Neuronal stem cell (in vitro differentiated cells): ENCODE results near the gene ITGB5.

ENCODE experiments used
- DNase-seq: peaks from one replicate; pipeline ENCODE4 v3.0.0-alpha.2; 2013; ENCODE audit warnings: low spot score
- H2AFZ ChIP-seq: one replicate; pipeline ENCODE4 v1.6.1; 2013; ENCODE audit warnings: mild to moderate bottlenecking, low read length, inconsistent platforms
- H2AK5ac ChIP-seq: 2 replicates; pipeline ENCODE4 v1.6.1; 2013; ENCODE audit warnings: low read depth, mild to moderate bottlenecking, inconsistent platforms, low read length, moderate library complexity, mixed read lengths
- H2BK120ac ChIP-seq: 2 replicates; pipeline ENCODE4 v1.6.1; 2013; ENCODE audit warnings: low read depth, mild to moderate bottlenecking, inconsistent platforms, low read length, moderate library complexity, mixed read lengths
- H2BK12ac ChIP-seq: one replicate; pipeline ENCODE4 v1.6.1; 2013; ENCODE audit warnings: low read length, inconsistent platforms
- H2BK15ac ChIP-seq: 2 replicates; pipeline ENCODE4 v1.6.1; 2013; ENCODE audit warnings: mild to moderate bottlenecking, low read length, inconsistent platforms, mixed read lengths
- H2BK5ac ChIP-seq: one replicate; pipeline ENCODE4 v1.6.1; 2013; ENCODE audit warnings: inconsistent platforms, mild to moderate bottlenecking, low read length, moderate library complexity
- H3K14ac ChIP-seq: one replicate; pipeline ENCODE4 v1.6.1; 2013; ENCODE audit warnings: low read length, inconsistent platforms
- H3K18ac ChIP-seq: 2 replicates; pipeline ENCODE4 v1.6.1; 2013; ENCODE audit warnings: low read length, inconsistent platforms
- H3K23ac ChIP-seq: 2 replicates; pipeline ENCODE4 v1.6.1; 2013; ENCODE audit warnings: low read depth, mild to moderate bottlenecking, mixed read lengths, low read length, inconsistent platforms; ENCODE audit not compliant: poor library complexity
- H3K27ac ChIP-seq: replicated peaks from 3 replicates; pipeline ENCODE4 v1.5.1; 2013; ENCODE audit warnings: low read length, inconsistent platforms
- H3K27me3 ChIP-seq, 3 experiments: 2 replicates each; pipeline ENCODE4 v1.6.1; 2013; ENCODE audit warnings: low read length in 3 of 3, mild to moderate bottlenecking in 2 of 3, inconsistent platforms in 1 of 3, low read depth in 1 of 3, mixed read lengths in 1 of 3, moderate library complexity in 1 of 3; ENCODE audit not compliant: control insufficient read depth in 3 of 3, insufficient read depth in 3 of 3
- H3K36me3 ChIP-seq, 2 donors: replicated peaks in 1 of 2; 2 replicates each; pipeline ENCODE4 v1.6.1; 2013; ENCODE audit warnings: low read length in 2 of 2; ENCODE audit not compliant: control insufficient read depth in 2 of 2, insufficient read depth in 2 of 2
- H3K4ac ChIP-seq: 2 replicates; pipeline ENCODE4 v1.6.1; 2013; ENCODE audit warnings: inconsistent platforms, mild to moderate bottlenecking, low read length, moderate library complexity
- H3K4me1 ChIP-seq, 2 donors: 1 replicate in 1 of 2; 2 replicates in 1 of 2; pipeline ENCODE4 v1.6.1; 2013; ENCODE audit warnings: low read length in 2 of 2, low read depth in 1 of 2; ENCODE audit not compliant: control insufficient read depth in 2 of 2, insufficient read depth in 1 of 2
- H3K4me2 ChIP-seq: one replicate; pipeline ENCODE4 v1.6.1; 2013; ENCODE audit warnings: mild to moderate bottlenecking, low read length, inconsistent platforms; ENCODE audit not compliant: insufficient read depth, poor library complexity, severe bottlenecking
- H3K4me3 ChIP-seq, 2 donors: 2 replicates each; pipeline ENCODE4 v1.5.1; 2013; ENCODE audit warnings: low read length in 2 of 2, mild to moderate bottlenecking in 2 of 2, inconsistent platforms in 1 of 2, moderate library complexity in 1 of 2
- H3K79me1 ChIP-seq: one replicate; pipeline ENCODE4 v1.6.1; 2013; ENCODE audit warnings: low read depth, mild to moderate bottlenecking, inconsistent platforms, low read length, moderate library complexity
- H3K9ac ChIP-seq: one replicate; pipeline ENCODE4 v1.6.1; 2013; ENCODE audit warnings: mild to moderate bottlenecking, low read depth, low read length, inconsistent platforms; ENCODE audit not compliant: poor library complexity
- H3K9me3 ChIP-seq, 2 donors: replicated peaks in 1 of 2; 2 replicates each; pipeline versions ENCODE3 to v1.6.1; 2013; ENCODE audit warnings: low read length in 2 of 2, mild to moderate bottlenecking in 2 of 2, inconsistent platforms in 1 of 2, low read depth in 1 of 2, mixed read lengths in 1 of 2, moderate library complexity in 1 of 2; ENCODE audit not compliant: control insufficient read depth in 2 of 2, insufficient read depth in 1 of 2
- H4K8ac ChIP-seq: one replicate; pipeline ENCODE4 v1.6.1; 2013; ENCODE audit warnings: low read depth, mild to moderate bottlenecking, inconsistent platforms, low read length, moderate library complexity
- H4K91ac ChIP-seq: one replicate; pipeline ENCODE4 v1.6.1; 2013; ENCODE audit warnings: low read length, low read depth, mild to moderate bottlenecking, inconsistent platforms; ENCODE audit not compliant: poor library complexity
- WGBS, 2 donors: extraction: QIAGEN DNeasy Blood & Tissue Kit; methylation state at CpG; one replicate each; pipeline ENCODE4 v1.1.7; 2013; ENCODE audit warnings: missing lambda C conversion rate in 2 of 2, mixed read lengths in 1 of 2; ENCODE audit not compliant: insufficient read length in 2 of 2, insufficient replicate concordance in 1 of 2; ENCODE audit errors: extremely low coverage in 2 of 2; 5-methylcytosine and 5-hydroxymethylcytosine counted together

The ITGB5 gene

DNA sequence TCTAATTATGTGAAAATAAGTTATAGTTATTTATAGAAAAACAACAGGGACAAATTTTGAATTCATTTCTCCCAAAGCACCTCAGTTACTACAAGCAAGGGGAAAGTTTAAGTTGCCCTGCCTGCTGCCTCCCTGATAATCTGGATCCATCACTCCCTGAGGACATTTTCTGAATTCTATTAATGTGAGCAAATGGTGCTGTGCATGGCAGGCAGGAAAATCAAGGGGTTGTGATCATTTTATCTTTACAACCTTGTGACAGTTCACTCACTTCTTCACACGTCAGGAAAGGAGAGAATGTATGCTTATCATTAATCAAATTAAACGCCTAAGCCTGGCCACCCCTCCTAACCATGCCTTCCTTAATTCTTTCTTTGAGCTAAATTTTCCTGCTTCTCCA is 39.3 kb downstream of the ITGB5 start:
- H3K27ac ChIP-seq = no peak overlapping the region
- WGBS, 2 donors = no CpG with 5 or more reads among the region's 2 CpGs
- no peak overlapping the region for H3K4ac ChIP-seq
- H4K8ac ChIP-seq = no peak overlapping the region
- H3K9ac ChIP-seq = no peak overlapping the region
- H3K14ac ChIP-seq = no peak overlapping the region
- H2BK12ac ChIP-seq = no peak overlapping the region
- H2AFZ ChIP-seq = no peak overlapping the region
- H2BK5ac ChIP-seq = no peak overlapping the region
- no peak overlapping the region for H2BK120ac ChIP-seq
- peaks cover 6 to 14% of the 10 kb centered on the region in 2 donors for H3K36me3 ChIP-seq
- no peak overlapping the region for H4K91ac ChIP-seq
- H2BK15ac ChIP-seq = no peak overlapping the region
- no peak overlapping the region for H3K4me3 ChIP-seq
- no peak overlapping the region for H3K4me2 ChIP-seq
- no peaks in the 10 kb centered on the region for H3K27me3 ChIP-seq
- no peak overlapping the region for H2AK5ac ChIP-seq
- H3K18ac ChIP-seq = no peak overlapping the region
- peaks cover 3 to 4% of the 10 kb centered on the region in 2 donors for H3K4me1 ChIP-seq
- no peak overlapping the region for H3K23ac ChIP-seq
- peaks cover 4% of the 10 kb centered on the region for H3K79me1 ChIP-seq
- no peak for DNase-seq
- H3K9me3 ChIP-seq = peaks cover 0 to 3% of the 10 kb centered on the region in 2 donors

DNA sequence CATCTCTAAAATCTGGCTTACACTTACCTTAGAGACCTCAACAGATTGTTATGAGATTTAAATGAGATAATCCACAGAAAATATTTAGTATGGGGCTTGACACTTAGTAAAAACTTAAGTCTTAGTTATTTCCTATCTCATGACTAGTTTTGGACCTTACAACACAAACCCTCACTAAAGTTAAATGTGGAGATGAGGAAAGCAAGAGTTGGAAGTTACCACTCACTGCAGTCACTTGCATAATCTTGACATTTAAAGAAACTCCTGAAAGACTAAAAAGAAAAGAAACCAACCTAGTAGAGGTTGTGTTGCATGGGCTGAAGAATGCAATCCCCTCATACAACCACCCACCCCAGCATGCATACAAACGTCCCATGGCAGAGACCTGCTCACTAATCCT is 40.1 kb downstream of the ITGB5 start:
- Histone ChIP-seq H2BK12ac (no peak overlapping the region), H3K4me3 (no peak overlapping the region), H2BK5ac (no peak overlapping the region), H3K23ac (no peak overlapping the region), H3K4ac (no peak overlapping the region), H4K91ac (no peak overlapping the region), H3K4me2 (no peak overlapping the region), H2BK15ac (no peak overlapping the region), H3K36me3 (peaks cover 6 to 17% of the 10 kb centered on the region in 2 donors), H3K9me3 (peaks cover 0 to 3% of the 10 kb centered on the region in 2 donors), H2BK120ac (no peak overlapping the region), H2AFZ (no peak overlapping the region), H3K27ac (no peak overlapping the region), H3K27me3 (no peaks in the 10 kb centered on the region), H3K4me1 (peaks cover 2 to 4% of the 10 kb centered on the region in 2 donors), H4K8ac (no peak overlapping the region), H3K79me1 (peaks cover 4% of the 10 kb centered on the region), H2AK5ac (no peak overlapping the region), H3K14ac (no peak overlapping the region), H3K9ac (no peak overlapping the region), H3K18ac (no peak overlapping the region)
- no CpG with 5 or more reads among the region's 1 CpG for WGBS, 2 donors
- DNase-seq = no peak

- no peak overlapping the region for H2BK5ac ChIP-seq
- H3K4me2 ChIP-seq = no peak overlapping the region
- no peaks in the 10 kb centered on the region for H3K27me3 ChIP-seq
- no peak overlapping the region for H3K18ac ChIP-seq
- no peak overlapping the region for H3K14ac ChIP-seq
- no peak overlapping the region for H3K27ac ChIP-seq
- H3K4ac ChIP-seq = no peak overlapping the region
- no peak overlapping the region for H2AK5ac ChIP-seq
- no peak overlapping the region for H2BK12ac ChIP-seq
- no peak overlapping the region for H3K23ac ChIP-seq
- H3K36me3 ChIP-seq = peaks cover 6 to 25% of the 10 kb centered on the region in 2 donors
- no peak overlapping the region for H4K8ac ChIP-seq
- no peak overlapping the region for H2BK120ac ChIP-seq
- H3K9ac ChIP-seq = no peak overlapping the region
- peaks cover 2 to 4% of the 10 kb centered on the region in 2 donors for H3K4me1 ChIP-seq
- peaks cover 0 to 3% of the 10 kb centered on the region in 2 donors for H3K9me3 ChIP-seq
- peaks cover 6% of the 10 kb centered on the region for H3K79me1 ChIP-seq
- H4K91ac ChIP-seq = no peak overlapping the region
- no CpG with 5 or more reads among the region's 2 CpGs for WGBS, 2 donors
- H2BK15ac ChIP-seq = no peak overlapping the region
- no peak for DNase-seq
- H2AFZ ChIP-seq = no peak overlapping the region
- H3K4me3 ChIP-seq = no peak overlapping the region
Observed at GRCh38 chr3:124846189-124846588, 41.0 kb downstream of the ITGB5 start.

DNA sequence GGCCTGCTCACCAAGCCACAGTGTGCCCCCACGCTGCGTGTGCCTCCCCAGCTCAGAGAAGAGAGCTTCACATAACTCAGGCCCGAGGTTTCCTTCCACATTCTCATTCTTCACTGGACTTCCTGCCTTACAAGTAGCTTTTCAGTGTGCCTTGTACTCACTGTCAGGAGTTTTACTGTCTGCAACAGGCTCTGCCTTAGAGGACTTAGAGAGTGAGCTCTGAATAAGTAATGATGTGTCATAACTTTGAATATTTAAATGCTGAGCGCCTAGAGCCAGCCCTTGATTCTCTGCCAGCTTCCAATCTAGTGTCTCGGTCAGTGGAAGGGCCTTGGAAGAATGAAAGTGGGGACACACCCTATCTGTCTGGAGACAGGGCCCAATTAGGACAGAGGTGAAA is 41.8 kb downstream of the ITGB5 start:
- Histone ChIP-seq H2AK5ac (no peak overlapping the region), H4K8ac (no peak overlapping the region), H3K23ac (peak overlapping the region; percentile 49), H3K79me1 (peaks cover 5% of the 10 kb centered on the region), H2AFZ (no peak overlapping the region), H3K18ac (no peak overlapping the region), H2BK12ac (no peak overlapping the region), H2BK5ac (no peak overlapping the region), H2BK15ac (no peak overlapping the region), H4K91ac (no peak overlapping the region), H3K9me3 (peaks cover 0 to 3% of the 10 kb centered on the region in 2 donors), H3K27me3 (no peaks in the 10 kb centered on the region), H3K4me3 (no peak overlapping the region), H3K4me2 (no peak overlapping the region), H3K27ac (no peak overlapping the region), H3K36me3 (peaks cover 6 to 26% of the 10 kb centered on the region in 2 donors), H3K9ac (no peak overlapping the region), H2BK120ac (no peak overlapping the region), H3K14ac (no peak overlapping the region), H3K4me1 (peaks cover 2 to 4% of the 10 kb centered on the region in 2 donors), H3K4ac (no peak overlapping the region)
- DNase-seq = no peak
- no CpG with 5 or more reads among the region's 5 CpGs for WGBS, 2 donors
